NCI-H524 treated with DMSO at 0.1 percent for 48 hours (cell line): ENCODE measurements around the gene SP8.

Experiments used
- DNase-seq: peaks from one replicate; lab custom pipeline; 2025; lab: John Stamatoyannopoulos, UW

Gene SP8

GRCh38 chr7:20794676-20795075, 8.0 kb upstream of the SP8 start:
- no peak for DNase-seq

GRCh38 chr7:20793694-20794394, 7.2 kb upstream of the SP8 start:
- DNase-seq = no peak

- DNase-seq = no peak
These were observed 6.6 kb upstream of the SP8 start for GRCh38 chr7:20793248-20793647.

- no peak for DNase-seq
These were observed 5.1 kb upstream of the SP8 start for GRCh38 chr7:20791538-20792434.

- DNase-seq = no peak
These were observed 3.7 kb upstream of the SP8 start for GRCh38 chr7:20790375-20790774.

- DNase-seq = no peak
These were observed 1.8 kb upstream of the SP8 start for GRCh38 chr7:20788420-20788990.

GRCh38 chr7:20787660-20788419, 1.2 kb upstream of the SP8 start:
- DNase-seq = no peak

- no peak for DNase-seq
These were observed 286 bp downstream of the SP8 start for GRCh38 chr7:20786421-20786778.

GRCh38 chr7:20786049-20786412, 655 bp downstream of the SP8 start:
- no peak for DNase-seq

GRCh38 chr7:20785157-20786048, 1.3 kb downstream of the SP8 start:
- DNase-seq = no peak

- no peak for DNase-seq
These were observed 2.1 kb downstream of the SP8 start for GRCh38 chr7:20784388-20785156.

GRCh38 chr7:20783700-20784387, 2.8 kb downstream of the SP8 start:
- no peak for DNase-seq

GRCh38 chr7:20783125-20783699, 3.5 kb downstream of the SP8 start:
- no peak for DNase-seq

GRCh38 chr7:20779041-20779440, 7.6 kb downstream of the SP8 start:
- no peak for DNase-seq

- DNase-seq = no peak
These were observed 8.5 kb downstream of the SP8 start for GRCh38 chr7:20778063-20778721.

GRCh38 chr7:20777377-20778062, 9.2 kb downstream of the SP8 start:
- DNase-seq = no peak

GRCh38 chr7:20776942-20777341, 9.7 kb downstream of the SP8 start:
- DNase-seq = no peak

GRCh38 chr7:20776214-20776911, 10.3 kb downstream of the SP8 start:
- DNase-seq = no peak
